Myocyte (in vitro differentiated cells): ENCODE results near the gene SORT1. TPM values are rescaled to one million over a fixed set of nuclear protein-coding genes. Genes with fewer than 3 reads are reported as not detected.
A peak's percentile ranks its signal among the peaks of the same experiment; 100 is the strongest.

ENCODE experiments used
- DNase-seq: peaks from one replicate; pipeline ENCODE4 v3.0.0-alpha.2; 2012; ENCODE audit warnings: low read depth
- total RNA-seq: library from RNA; depleted of rRNA; stranded (reverse); fragments of >200 nt; gene quantifications from 2 replicates; pipeline ENCODE4 v1.2.3, GENCODE V29; 2014

The SORT1 gene
- total RNA-seq, 1 donor from 2014 or later = 69.7 TPM

- no peak for DNase-seq
These were observed 866 bp upstream of the SORT1 start for GRCh38 chr1:109398343-109399225.

- no peak for DNase-seq
These were observed 692 bp downstream of the SORT1 start for GRCh38 chr1:109396871-109397580.

- DNase-seq = no peak
These were observed 1.2 kb downstream of the SORT1 start for GRCh38 chr1:109396513-109396839.

GRCh38 chr1:109395602-109396512, 1.9 kb downstream of the SORT1 start:
- DNase-seq = no peak

- peak; percentile 67 for DNase-seq
These were observed 2.5 kb downstream of the SORT1 start for GRCh38 chr1:109395282-109395599.

- DNase-seq = no peak
These were observed 3.0 kb downstream of the SORT1 start for GRCh38 chr1:109394591-109395281.

- DNase-seq = no peak
These were observed 4.0 kb downstream of the SORT1 start for GRCh38 chr1:109393617-109394233.

- DNase-seq = peak; percentile 79
These were observed 4.7 kb downstream of the SORT1 start for GRCh38 chr1:109392788-109393616.

- DNase-seq = no peak
These were observed 5.5 kb downstream of the SORT1 start for GRCh38 chr1:109392037-109392787.

GRCh38 chr1:109391626-109392025, 6.1 kb downstream of the SORT1 start:
- no peak for DNase-seq

- DNase-seq = peak; percentile 57
These were observed 6.6 kb downstream of the SORT1 start for GRCh38 chr1:109391157-109391556.

- no peak for DNase-seq
These were observed 7.9 kb downstream of the SORT1 start for GRCh38 chr1:109389638-109390341.

- DNase-seq = no peak
These were observed 8.7 kb downstream of the SORT1 start for GRCh38 chr1:109388884-109389637.

- no peak for DNase-seq
These were observed 9.5 kb downstream of the SORT1 start for GRCh38 chr1:109388208-109388711.

GRCh38 chr1:109386054-109386717, 11.5 kb downstream of the SORT1 start:
- no peak for DNase-seq

- DNase-seq = peak; percentile 77
These were observed 12.3 kb downstream of the SORT1 start for GRCh38 chr1:109385417-109385816.

GRCh38 chr1:109383854-109384253, 13.9 kb downstream of the SORT1 start:
- no peak for DNase-seq
